HCT116 (cell line): ENCODE data around the gene TSPAN5. TPM values are rescaled to one million over a fixed set of nuclear protein-coding genes. Genes with fewer than 3 reads are reported as not detected.

Experiments used
- ATAC-seq: fragments of 200-7000 bp; cut with Tn5 transposase; 2 replicates; pipeline ENCODE4 v1.9.1; 2020; ENCODE audit warnings: mild to moderate bottlenecking, moderate library complexity
- BruUV-seq: library from RNA; stranded (reverse); fragments of 400-500 nt; replicated peaks from 2 replicates; lab custom pipeline; 2021; lab: Mats Ljungman, UMichigan
- CTCF ChIA-PET: fragments of 300-600 bp; sonication (Branson Sonifier 250); formaldehyde crosslinking; loops from one replicate; lab custom pipeline; 2021; ENCODE audit warnings: antibody characterized with exemption; lab: Charles Lee
- POLR2A ChIA-PET: fragments of 300-600, 350-600 bp; sonication (Branson Sonifier 250); formaldehyde crosslinking; loops from one replicate; lab custom pipeline; 2021; ENCODE audit warnings: antibody characterized with exemption; lab: Charles Lee
- RAD21 ChIA-PET, 2 experiments: fragments of 300-600 bp; sonication (Branson Sonifier 250); formaldehyde crosslinking; loops; one replicate each; lab custom pipeline; 2023; ENCODE audit warnings: low total read pairs in 2 of 2; ENCODE audit not compliant: uncharacterized antibody in 2 of 2, unreplicated experiment in 2 of 2, low non-redundant PET in 1 of 2; lab: Charles Lee
- DNase-seq: peaks from one replicate; pipeline ENCODE4 v3.0.0-alpha.2; 2010; ENCODE audit warnings: low read depth, low spot score
- H2AFZ ChIP-seq: fragments of 200-600 bp; shearing (Covaris generic), sonication (generic); 2 replicates; pipeline ENCODE4 v1.6.1; 2017; ENCODE audit warnings: low read depth, mixed run types, mixed read lengths, antibody characterized with exemption, low read length; ENCODE audit not compliant: poor library complexity, severe bottlenecking
- H3K27ac ChIP-seq: 2 replicates; pipeline ENCODE4 v1.5.1; 2012; ENCODE audit warnings: low read depth, low read length
- H3K27me3 ChIP-seq: fragments of 200-600 bp; sonication (generic); 2 replicates; pipeline ENCODE4 v1.6.1; 2016; ENCODE audit warnings: mixed run types, low read length, mixed read lengths; ENCODE audit not compliant: insufficient read depth
- H3K36me3 ChIP-seq, 2 experiments: fragments of 200-500 bp in 1 of 2; fragments of 200-600 bp in 1 of 2; sonication (Bioruptor generic) in 1 of 2; sonication (generic) in 1 of 2; 2 replicates each; pipeline versions ENCODE4 v1.5.1 to v1.6.1; 2014 to 2016; ENCODE audit warnings: low read length in 2 of 2, inconsistent platforms in 1 of 2, mixed read lengths in 1 of 2, mixed run types in 1 of 2; ENCODE audit not compliant: insufficient read depth in 2 of 2, control insufficient read depth in 1 of 2
- H3K4me1 ChIP-seq, 2 experiments: fragments of 200-600 bp in 1 of 2; sonication (generic) in 1 of 2; 2 replicates each; pipeline versions ENCODE4 v1.5.1 to v1.6.1; 2012 to 2017; ENCODE audit warnings: low read length in 2 of 2, inconsistent platforms in 1 of 2, mild to moderate bottlenecking in 1 of 2, mixed read lengths in 1 of 2, mixed run types in 1 of 2, moderate library complexity in 1 of 2; ENCODE audit not compliant: insufficient read depth in 2 of 2, control insufficient read depth in 1 of 2
- H3K4me2 ChIP-seq: fragments of 200-600 bp; sonication (generic); 2 replicates; pipeline ENCODE4 v1.6.1; 2017; ENCODE audit warnings: mixed run types, low read length, mixed read lengths
- H3K4me3 ChIP-seq, 2 experiments: fragments of 200-600 bp in 1 of 2; sonication (generic) in 1 of 2; replicated peaks in 1 of 2; 2 replicates each; pipeline ENCODE4 v1.5.1; 2011 to 2016; ENCODE audit warnings: low read length in 2 of 2, control low read depth in 1 of 2, low read depth in 1 of 2, mild to moderate bottlenecking in 1 of 2, mixed read lengths in 1 of 2, mixed run types in 1 of 2
- H3K79me2 ChIP-seq: fragments of 200-600 bp; sonication (generic); 2 replicates; pipeline ENCODE4 v1.6.1; 2017; ENCODE audit warnings: mild to moderate bottlenecking, mixed run types, low read length, moderate library complexity, mixed read lengths; ENCODE audit not compliant: insufficient read depth
- H3K9ac ChIP-seq: fragments of 200-600 bp; sonication (generic); 2 replicates; pipeline ENCODE4 v1.6.1; 2016; ENCODE audit warnings: low read length, mixed read lengths
- H3K9me2 ChIP-seq: fragments of 200-600 bp; sonication (generic), shearing (Covaris generic); 2 replicates; pipeline ENCODE4 v1.6.1; 2017; ENCODE audit warnings: mixed run types, mild to moderate bottlenecking, moderate library complexity; ENCODE audit not compliant: insufficient read depth
- H3K9me3 ChIP-seq, 2 experiments: fragments of 200-500 bp in 1 of 2; fragments of 200-600 bp in 1 of 2; sonication (Bioruptor generic) in 1 of 2; sonication (generic) in 1 of 2; 2 replicates each; pipeline ENCODE4 v1.6.1; 2014 to 2017; ENCODE audit warnings: low read length in 2 of 2, mixed read lengths in 2 of 2, inconsistent platforms in 1 of 2, low read depth in 1 of 2, mild to moderate bottlenecking in 1 of 2, mixed run types in 1 of 2, moderate library complexity in 1 of 2; ENCODE audit not compliant: control insufficient read depth in 1 of 2, insufficient read depth in 1 of 2
- H4K20me1 ChIP-seq: fragments of 200-600 bp; sonication (generic), shearing (Covaris generic); 2 replicates; pipeline ENCODE4 v1.6.1; 2017; ENCODE audit warnings: mixed run types, mild to moderate bottlenecking, moderate library complexity; ENCODE audit not compliant: insufficient read depth
- CBX3 ChIP-seq: IDR thresholded peaks from 2 replicates; pipeline ENCODE4 v1.6.1; 2012; ENCODE audit warnings: low read depth
- EZH2 ChIP-seq: fragments of 200-600 bp; sonication (generic); IDR thresholded peaks from 2 replicates; pipeline ENCODE4 v1.6.1; 2017; ENCODE audit warnings: antibody characterized with exemption, mixed run types
- EZH2phosphoT487 ChIP-seq: fragments of 200-600 bp; IDR thresholded peaks from 2 replicates; pipeline ENCODE4 v1.6.1; 2018; ENCODE audit warnings: antibody characterized with exemption, borderline replicate concordance
- RAD21 ChIP-seq: IDR thresholded peaks from 2 replicates; pipeline ENCODE4 v1.6.1; 2012; ENCODE audit warnings: low read depth, mild to moderate bottlenecking
- SIN3A ChIP-seq: IDR thresholded peaks from 2 replicates; pipeline ENCODE4 v1.6.1; 2012; ENCODE audit warnings: low read depth
- TCF7L2 ChIP-seq: IDR thresholded peaks from 2 replicates; pipeline ENCODE4 v1.7.0; 2011; ENCODE audit warnings: borderline replicate concordance, inconsistent platforms; ENCODE audit not compliant: insufficient read depth, insufficient read length; ENCODE audit errors: extremely low read depth
- ZNF274 ChIP-seq: fragments of 200-500 bp; sonication (Bioruptor generic); IDR thresholded peaks from 2 replicates; pipeline ENCODE4 v1.6.1; 2014; ENCODE audit warnings: mild to moderate bottlenecking, low read depth, low read length, inconsistent platforms
- intact Hi-C: fragments of 100-400 bp; cut with micrococcal nuclease; formaldehyde crosslinking; loops from 2 replicates; pipeline ENCODE4 v1.10.0; 2022
- total RNA-seq: library from RNA; stranded (reverse); gene quantifications from one replicate; pipeline ENCODE4 v1.2.1, GENCODE V29; 2021; ENCODE audit not compliant: unreplicated experiment
- TF ChIP-seq, protein P1 (sequence below): IDR thresholded peaks from 2 replicates; pipeline ENCODE4 v1.6.1; 2011; ENCODE audit warnings: mild to moderate bottlenecking, low read length, moderate library complexity; ENCODE audit not compliant: insufficient replicate concordance; ENCODE audit errors: extremely low read depth
- TF ChIP-seq, protein P2 (sequence below): IDR thresholded peaks from 2 replicates; pipeline ENCODE4 v1.6.1; 2012; ENCODE audit warnings: low read depth

Gene TSPAN5
- total RNA-seq, 1 experiment from 2014 or later = 56.8 TPM

DNA sequence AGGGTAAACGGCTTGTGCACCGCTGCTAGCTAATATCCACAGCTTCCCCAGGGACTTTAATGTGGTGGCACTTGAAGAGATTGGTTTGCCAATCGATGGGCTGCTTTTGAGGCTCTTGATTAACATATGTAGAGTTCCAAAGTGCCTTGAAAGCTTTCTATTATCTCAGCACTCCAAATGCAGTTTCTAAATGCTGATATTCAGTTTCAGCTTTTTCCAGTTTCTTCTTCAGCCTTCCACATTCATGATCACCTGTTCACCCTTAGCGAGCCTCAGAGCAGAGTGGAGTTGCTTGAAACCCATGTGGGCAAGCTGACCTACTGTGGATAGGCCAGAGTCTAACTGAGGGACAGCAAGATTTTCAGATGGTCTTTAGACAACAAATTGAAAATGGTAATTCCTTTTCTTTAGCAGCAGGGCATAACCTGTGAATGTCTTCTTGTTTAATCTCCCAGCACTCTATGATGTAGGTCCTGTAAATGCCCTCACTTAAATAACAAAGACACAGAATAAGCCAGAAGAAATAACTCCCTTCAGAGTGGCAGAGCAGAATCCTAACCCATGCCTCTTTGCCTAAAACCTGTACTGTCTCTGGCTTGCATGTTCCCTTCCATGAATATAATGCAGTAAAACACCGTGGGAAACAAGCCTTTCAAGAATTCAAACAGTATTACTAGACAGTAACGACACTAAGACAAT is 99.8 kb downstream of the TSPAN5 start:
- no peak overlapping the region for H3K9ac ChIP-seq
- no peaks in the 10 kb centered on the region for H3K27me3 ChIP-seq
- H3K4me2 ChIP-seq = no peak overlapping the region
- H3K27ac ChIP-seq = no peak overlapping the region
- H4K20me1 ChIP-seq = 0 out of 2 replicates have a peak, but pooled peaks cover 3% of the 10 kb centered on the region
- intact Hi-C loops = no loop called here
- ChIA-PET CTCF (no interaction called here), RAD21 (no interaction called here)
- no peaks in the 10 kb centered on the region for H3K9me3 ChIP-seq
- H3K36me3 ChIP-seq = no peaks in the 10 kb centered on the region
- H3K4me1 ChIP-seq = no peaks in the 10 kb centered on the region
- BruUV-seq = no TSS peak
- no peak for ATAC-seq
- DNase-seq = no peak
- H3K4me3 ChIP-seq = no peak overlapping the region
- peaks cover 89% of the 10 kb centered on the region for H3K79me2 ChIP-seq
- no peaks in the 10 kb centered on the region for H3K9me2 ChIP-seq
- H2AFZ ChIP-seq = no peak overlapping the region
- no peak for TF ChIP-seq SIN3A
- TF ChIP-seq CBX3 = no peak
- TF ChIP-seq RAD21 = no peak
- no peak for TF ChIP-seq ZNF274
- TF ChIP-seq, protein P1, sequence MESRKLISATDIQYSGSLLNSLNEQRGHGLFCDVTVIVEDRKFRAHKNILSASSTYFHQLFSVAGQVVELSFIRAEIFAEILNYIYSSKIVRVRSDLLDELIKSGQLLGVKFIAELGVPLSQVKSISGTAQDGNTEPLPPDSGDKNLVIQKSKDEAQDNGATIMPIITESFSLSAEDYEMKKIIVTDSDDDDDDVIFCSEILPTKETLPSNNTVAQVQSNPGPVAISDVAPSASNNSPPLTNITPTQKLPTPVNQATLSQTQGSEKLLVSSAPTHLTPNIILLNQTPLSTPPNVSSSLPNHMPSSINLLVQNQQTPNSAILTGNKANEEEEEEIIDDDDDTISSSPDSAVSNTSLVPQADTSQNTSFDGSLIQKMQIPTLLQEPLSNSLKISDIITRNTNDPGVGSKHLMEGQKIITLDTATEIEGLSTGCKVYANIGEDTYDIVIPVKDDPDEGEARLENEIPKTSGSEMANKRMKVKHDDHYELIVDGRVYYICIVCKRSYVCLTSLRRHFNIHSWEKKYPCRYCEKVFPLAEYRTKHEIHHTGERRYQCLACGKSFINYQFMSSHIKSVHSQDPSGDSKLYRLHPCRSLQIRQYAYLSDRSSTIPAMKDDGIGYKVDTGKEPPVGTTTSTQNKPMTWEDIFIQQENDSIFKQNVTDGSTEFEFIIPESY = no peak
- no peak for TF ChIP-seq EZH2phosphoT487
- no peak for TF ChIP-seq EZH2
- no peak for TF ChIP-seq TCF7L2
- TF ChIP-seq, protein P2, sequence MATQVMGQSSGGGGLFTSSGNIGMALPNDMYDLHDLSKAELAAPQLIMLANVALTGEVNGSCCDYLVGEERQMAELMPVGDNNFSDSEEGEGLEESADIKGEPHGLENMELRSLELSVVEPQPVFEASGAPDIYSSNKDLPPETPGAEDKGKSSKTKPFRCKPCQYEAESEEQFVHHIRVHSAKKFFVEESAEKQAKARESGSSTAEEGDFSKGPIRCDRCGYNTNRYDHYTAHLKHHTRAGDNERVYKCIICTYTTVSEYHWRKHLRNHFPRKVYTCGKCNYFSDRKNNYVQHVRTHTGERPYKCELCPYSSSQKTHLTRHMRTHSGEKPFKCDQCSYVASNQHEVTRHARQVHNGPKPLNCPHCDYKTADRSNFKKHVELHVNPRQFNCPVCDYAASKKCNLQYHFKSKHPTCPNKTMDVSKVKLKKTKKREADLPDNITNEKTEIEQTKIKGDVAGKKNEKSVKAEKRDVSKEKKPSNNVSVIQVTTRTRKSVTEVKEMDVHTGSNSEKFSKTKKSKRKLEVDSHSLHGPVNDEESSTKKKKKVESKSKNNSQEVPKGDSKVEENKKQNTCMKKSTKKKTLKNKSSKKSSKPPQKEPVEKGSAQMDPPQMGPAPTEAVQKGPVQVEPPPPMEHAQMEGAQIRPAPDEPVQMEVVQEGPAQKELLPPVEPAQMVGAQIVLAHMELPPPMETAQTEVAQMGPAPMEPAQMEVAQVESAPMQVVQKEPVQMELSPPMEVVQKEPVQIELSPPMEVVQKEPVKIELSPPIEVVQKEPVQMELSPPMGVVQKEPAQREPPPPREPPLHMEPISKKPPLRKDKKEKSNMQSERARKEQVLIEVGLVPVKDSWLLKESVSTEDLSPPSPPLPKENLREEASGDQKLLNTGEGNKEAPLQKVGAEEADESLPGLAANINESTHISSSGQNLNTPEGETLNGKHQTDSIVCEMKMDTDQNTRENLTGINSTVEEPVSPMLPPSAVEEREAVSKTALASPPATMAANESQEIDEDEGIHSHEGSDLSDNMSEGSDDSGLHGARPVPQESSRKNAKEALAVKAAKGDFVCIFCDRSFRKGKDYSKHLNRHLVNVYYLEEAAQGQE = no peak
- TF ChIP-seq, all 23 proteins: peak for 0
- POLR2A ChIA-PET = no interaction called here
